Esophagus mucosa (tissue), 1 donor: ENCODE measurements around the gene NASP. TPM values are rescaled to one million over a fixed set of nuclear protein-coding genes. Genes with fewer than 3 reads are reported as not detected.
A peak's percentile ranks its signal among the peaks of the same experiment; 100 is the strongest.

Experiments
- ATAC-seq: fragments of 200-7000 bp; cut with Tn5 transposase; one replicate; pipeline ENCODE4 v1.9.1; 2020
- total RNA-seq: library from RNA; stranded (reverse); gene quantifications from one replicate; pipeline ENCODE4 v1.2.4, GENCODE V29; 2023
- donor health status: DM: yes; HTN: yes; CAD: no.

Gene NASP, protein sequence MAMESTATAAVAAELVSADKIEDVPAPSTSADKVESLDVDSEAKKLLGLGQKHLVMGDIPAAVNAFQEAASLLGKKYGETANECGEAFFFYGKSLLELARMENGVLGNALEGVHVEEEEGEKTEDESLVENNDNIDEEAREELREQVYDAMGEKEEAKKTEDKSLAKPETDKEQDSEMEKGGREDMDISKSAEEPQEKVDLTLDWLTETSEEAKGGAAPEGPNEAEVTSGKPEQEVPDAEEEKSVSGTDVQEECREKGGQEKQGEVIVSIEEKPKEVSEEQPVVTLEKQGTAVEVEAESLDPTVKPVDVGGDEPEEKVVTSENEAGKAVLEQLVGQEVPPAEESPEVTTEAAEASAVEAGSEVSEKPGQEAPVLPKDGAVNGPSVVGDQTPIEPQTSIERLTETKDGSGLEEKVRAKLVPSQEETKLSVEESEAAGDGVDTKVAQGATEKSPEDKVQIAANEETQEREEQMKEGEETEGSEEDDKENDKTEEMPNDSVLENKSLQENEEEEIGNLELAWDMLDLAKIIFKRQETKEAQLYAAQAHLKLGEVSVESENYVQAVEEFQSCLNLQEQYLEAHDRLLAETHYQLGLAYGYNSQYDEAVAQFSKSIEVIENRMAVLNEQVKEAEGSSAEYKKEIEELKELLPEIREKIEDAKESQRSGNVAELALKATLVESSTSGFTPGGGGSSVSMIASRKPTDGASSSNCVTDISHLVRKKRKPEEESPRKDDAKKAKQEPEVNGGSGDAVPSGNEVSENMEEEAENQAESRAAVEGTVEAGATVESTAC
- total RNA-seq: 49.9 TPM

DNA sequence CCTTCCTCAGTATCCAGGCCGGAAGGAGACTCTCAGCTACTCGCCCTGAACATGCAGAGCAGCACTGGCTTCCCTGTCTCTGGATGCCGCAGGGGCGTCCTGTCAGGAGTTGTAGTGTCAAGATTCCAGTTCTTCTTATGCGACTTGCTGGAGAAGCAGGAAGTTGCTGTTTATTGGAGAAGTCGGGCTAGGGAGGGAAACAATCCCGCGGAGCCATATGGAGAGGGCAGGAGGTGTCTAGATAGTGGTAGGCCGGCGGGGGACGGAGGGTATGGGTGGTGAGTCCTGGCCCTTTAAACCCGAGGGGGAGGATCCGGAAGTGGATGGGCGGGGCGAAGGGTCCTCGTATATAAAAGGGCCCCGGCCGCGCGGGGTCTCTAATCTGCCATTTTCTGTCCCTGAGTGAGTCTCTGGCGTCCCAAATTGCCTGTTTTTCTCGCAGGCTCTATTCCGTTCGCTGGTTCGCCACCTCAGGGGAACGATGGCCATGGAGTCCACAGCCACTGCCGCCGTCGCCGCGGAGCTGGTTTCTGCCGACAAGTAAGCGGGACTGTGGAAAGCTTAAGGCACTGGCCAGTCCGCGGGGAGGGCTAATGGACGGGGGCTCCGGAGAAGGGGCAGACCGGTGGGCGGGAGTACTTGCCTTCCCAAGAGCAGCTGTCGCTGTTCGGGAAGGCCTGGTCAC is at the start of gene NASP:
NASP (plus strand) TSS at position 376 of the 685 bp plus-strand sequence; CDS start at position 482, 106 bp downstream.
- peak; percentile 78 for ATAC-seq

DNA sequence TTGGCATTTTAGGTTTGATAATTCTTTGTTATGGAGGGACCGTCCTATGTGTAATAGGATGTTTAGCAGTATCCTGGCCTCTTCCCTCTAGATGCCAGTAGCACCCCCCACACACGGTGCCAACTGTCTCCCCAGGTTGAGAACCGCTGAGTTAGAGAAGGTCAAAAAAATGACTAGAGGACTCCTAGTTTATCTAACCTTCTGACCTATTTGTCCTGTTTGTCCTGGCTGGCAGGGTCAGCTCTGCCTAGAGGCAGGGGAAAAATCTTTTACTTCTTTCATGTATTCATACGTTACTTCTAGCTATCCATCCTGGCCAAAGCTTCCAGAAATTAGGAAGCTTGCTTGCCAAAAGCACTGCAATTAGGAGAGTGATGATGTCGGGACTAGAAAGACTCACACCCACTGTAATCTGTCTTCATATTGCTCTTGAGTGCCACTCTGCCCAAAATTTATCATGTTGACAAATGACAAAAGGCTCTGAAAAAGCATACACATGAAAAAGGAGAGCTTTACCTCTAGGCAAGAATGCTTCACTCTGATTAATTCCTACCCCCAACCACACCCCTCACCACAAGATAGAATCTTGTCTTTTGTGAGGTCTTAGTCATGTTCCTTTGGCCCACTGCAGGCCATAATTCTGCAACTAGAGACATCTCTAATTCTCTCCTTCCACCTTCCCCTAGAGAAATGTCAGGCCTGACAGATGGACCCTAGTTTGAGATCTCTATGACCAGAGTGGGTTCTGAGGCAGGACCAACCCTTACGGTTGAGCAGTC is 47.7 kb upstream of the NASP start:
- ATAC-seq: no peak

DNA sequence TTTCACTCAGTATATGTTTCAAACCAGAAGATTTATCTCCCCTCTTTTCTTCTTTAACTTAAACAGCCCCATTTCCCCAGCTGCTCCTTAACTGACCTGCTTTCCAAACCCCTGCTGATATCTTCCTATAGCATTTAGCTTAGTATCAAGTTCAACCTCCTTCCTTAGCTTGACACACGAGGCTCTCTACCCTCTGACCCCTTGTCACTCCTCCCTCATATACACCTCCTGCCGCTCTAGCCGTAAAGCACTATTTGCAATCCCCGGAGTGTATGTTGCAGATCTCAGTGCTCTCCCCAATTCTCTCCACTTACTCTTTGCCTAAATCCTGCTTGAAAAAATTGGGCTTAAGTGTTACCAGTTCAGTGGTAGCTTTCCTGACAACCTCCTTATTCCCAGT is 47.0 kb upstream of the NASP start:
- ATAC-seq: no peak

DNA sequence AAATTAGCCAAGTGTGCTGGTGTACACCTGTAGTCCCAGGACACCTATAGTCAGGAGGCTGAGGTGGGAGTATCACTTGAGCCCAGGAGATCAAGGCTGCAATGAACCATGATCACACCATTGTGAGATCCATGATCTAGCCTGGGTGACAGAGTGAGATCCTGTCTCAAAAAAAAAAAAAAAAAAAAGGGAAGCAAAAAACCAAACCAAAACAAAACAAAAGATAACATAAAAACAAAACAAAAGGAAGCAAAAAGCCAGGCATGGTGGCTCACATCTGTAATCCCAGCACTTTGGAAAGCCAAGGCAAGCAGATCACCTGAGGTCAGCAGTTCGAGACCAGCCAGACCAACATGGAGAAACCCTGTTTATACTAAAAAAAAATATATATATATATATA is 42.6 kb upstream of the NASP start:
- no peak for ATAC-seq

DNA sequence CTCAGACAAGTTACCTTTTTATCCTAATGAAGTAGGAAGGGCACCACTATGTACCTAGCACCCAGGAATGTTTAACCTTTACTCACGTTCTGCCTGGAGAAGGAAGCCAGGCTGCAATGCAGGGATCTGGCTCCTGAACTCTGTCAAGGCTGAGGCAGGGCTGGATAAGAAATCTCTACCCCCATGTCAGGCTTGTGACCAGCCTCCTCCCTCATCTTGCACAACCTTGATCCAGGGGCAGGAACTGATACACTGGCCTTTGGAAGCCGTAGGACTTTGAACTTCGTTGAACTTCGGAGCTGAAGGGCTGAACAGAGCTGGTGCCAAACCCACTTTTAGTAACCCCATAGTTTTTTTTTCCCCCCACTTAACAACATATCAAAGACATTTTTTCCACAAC is 41.2 kb upstream of the NASP start:
- peak; percentile 12 for ATAC-seq

DNA sequence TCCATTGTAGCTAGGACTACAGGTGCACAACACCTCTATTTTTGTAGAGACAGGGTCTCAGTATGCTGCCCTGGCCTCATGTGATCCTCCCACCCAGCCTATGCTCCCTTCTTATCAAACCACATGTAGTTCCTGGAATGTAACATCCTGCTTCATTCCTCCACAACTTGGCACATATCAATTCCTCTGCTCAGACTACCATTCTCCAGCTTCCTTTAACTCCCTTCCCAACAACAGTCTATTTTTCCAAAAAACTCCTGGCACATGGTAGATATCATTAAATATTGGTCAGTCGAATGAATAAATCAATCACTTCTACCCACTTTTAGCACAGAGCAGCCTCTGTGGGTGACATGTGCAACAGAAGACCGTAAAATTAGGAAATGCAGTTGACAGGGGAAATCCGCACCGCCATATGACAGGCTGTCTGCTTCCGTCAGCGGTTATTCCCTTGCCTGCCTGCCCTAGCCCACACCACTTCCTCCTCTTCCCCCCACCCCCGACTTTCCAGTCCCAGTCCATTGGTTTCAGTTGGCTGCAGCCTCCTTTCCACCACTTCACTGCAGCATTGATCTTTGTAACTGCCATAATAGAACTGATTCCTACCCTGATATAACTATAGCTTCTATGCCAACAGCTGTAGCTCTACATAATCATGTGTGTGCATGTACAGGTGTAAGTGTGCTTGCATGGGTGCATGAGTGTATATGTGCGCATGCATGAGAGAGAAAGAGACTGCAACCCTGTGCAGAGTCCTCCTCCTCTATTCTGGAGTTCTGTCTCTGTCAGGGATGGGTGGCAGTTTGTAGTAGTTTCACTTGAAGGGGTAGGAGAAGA is 40.0 kb upstream of the NASP start:
- peak; percentile 69 for ATAC-seq

DNA sequence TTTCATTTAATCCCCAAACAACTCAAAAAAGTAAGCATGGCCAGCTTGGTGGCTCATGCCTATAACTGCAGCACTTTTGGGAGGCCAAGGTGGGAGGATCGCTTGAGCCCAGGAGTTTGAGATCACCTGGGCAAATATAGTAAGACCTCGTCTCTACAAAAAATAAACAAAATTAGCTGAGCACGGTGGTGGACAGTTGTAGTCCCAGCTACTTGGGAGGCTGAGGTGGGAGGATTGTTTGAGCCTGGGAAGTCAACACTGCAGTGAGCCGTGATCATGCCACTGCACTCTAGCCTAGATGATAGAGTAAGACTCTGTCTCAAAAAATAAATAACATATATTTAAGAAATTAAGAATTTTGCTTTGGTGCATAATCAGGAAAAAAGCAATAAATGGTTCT is 39.3 kb upstream of the NASP start:
- no peak for ATAC-seq

DNA sequence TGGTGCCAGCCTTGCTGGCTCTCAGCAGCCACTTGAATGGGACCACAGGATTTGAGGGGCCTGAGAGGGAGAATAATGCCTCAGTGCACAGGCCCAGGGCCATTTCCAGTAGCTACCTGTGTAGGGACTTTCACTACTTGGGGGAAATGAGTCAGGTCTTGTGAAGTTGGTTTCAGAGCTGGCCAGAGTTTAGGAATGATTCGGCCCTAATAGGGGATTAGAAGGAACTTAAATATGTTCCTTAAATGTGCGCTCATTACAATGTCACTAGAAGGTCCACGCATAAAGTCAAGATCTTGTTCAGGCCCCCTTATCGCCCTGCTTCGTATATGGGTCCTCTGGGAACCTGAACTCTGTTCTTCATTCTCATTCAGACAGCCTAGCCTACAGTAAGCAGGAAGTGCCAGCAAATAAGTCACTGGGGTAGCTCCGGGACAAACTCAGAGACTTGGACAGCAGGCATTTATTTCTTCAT is 38.8 kb upstream of the NASP start:
- ATAC-seq: no peak

DNA sequence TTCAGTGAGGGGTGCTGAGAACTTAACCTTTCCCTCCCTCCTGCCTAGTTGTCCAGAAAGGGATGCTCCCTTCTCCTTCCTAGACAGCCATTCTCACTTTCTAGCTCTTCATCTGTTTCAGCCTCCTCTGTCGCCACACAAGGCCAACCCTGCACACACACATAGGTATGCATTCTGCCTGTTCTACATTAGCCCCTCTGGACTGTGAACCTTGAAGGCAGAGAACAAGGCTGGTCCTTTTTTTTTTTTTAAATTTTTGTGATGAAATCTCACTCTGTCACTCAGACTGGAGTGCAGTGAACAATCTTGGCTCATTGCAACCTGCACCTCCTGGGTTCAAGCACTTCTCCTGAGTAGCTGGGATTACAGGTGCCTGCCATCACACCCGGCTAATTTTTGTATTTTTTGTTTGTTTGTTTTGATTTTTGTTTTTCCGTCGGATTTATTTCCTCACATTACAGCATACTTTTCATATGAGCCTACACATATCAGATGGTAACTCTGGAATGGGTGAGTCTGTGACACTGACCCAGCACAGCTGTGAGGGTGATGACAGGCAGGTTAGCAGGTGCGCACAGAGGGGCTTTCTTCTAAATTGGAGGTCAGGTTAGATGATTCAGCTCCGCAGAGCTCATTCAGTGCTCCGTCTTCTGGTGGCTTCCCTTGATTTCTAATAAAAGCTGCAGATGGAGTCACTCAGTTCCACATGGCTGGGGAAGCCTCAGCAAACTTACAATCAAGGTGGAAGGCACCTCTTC is 38.1 kb upstream of the NASP start:
- ATAC-seq: no peak

DNA sequence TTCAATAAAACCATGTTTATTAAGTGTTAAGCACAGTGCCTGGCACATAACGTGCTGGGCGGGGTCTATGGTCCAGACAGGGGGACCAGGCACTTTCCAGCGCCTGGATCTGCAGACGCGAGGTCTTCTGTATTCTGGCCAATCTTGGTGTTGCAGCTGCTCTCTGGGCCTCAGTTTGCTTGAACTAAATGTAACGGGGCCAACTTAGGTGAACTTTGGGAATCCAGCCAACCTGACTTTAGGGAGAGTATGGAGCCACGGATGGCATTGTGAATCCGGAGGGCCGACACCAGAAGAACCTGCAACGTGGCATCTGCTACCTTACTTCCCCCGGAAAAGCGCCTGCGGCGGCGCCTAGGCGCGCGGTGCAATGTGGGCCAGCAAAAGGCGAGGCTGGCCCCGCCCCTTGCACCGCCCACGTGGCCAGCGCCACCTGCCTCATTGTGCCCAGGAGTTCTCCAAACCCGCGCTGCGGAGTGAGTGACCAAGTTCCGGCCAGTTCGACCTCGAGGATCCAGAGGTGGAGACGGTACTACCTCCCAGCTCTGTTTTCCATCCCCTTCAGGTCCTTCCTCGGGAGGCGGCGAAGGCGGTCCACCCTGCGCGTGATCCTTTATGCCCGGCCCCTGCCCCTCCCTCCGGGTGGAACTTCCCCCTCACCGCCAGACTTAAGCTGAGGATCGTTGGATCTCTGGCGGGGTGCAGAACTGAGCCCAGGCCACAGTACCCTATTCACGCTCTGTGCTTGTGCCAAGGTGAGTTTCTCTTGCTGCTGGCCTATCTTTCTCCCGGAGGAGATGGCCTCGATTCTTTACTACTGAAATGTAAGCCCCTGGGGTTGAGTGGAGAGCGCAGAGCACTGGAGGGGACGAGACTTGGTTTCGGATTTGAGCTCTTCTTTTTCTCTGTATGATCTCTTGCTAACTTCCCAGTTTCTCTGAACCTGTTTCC is 33.2 kb upstream of the NASP start, which contains the start of gene AKR1A1:
AKR1A1 (plus strand) TSS at position 426 of the 951 bp plus-strand sequence. CDS start 10,969 bp downstream, outside the sequence.
- ATAC-seq: peak; percentile 95

DNA sequence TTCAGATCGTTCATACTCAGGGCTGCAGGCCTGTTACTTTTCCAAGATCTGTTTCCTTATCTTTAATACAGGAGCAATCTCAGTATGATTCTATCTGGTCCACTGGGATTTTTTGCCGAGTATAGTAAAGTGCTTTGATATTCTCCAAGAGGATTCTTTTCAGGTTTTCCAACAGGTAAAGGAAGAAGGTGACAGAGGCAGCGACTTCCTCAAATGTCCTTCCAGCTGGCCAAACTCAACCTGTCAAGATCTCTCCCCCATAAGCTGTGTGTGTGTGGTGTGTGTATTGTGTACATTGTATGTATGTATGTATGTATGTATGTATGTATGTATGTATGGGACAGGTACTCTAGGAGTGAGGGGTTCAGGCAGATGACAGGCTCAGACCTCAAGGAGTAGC is 32.2 kb upstream of the NASP start:
- ATAC-seq: no peak

DNA sequence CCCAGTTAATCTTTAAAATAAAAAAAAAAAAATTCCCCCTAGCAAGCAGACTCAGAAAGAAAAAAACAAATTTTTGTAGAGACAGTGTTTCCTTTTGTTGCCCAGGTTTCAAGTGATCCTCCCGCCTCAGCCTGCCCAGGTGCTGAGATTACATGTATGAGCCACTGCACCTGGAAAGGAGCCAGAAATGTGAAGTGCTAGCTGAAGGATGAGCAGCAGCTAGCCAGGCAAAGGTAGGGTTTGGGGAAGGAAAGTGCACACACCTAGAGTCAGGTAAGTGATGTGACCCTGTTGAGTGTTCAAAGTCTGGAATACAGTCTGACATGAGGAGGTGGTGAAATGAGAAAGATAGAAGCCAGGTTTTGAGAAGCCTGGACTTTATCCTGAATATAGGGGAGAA is 31.5 kb upstream of the NASP start:
- peak; percentile 55 for ATAC-seq

DNA sequence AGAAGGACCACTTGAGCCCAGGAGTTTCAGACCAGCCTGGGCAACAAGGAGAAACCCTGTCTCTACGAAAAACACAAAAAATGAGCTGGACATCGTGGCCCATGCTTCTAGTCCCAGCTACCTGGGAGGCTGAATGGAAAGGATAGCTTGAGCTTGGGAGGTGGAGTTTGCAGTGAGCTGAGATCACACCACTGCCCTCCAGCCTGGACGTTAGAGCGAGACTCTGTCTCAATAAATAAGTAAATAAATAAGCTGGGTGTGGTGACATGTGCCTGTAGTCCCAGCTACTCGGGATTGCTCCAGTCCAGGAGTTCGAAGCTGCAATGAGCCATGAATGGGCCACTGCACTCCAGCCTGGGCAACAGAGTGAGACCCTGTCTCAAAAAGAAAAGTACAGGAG is 29.6 kb upstream of the NASP start:
- ATAC-seq: no peak

DNA sequence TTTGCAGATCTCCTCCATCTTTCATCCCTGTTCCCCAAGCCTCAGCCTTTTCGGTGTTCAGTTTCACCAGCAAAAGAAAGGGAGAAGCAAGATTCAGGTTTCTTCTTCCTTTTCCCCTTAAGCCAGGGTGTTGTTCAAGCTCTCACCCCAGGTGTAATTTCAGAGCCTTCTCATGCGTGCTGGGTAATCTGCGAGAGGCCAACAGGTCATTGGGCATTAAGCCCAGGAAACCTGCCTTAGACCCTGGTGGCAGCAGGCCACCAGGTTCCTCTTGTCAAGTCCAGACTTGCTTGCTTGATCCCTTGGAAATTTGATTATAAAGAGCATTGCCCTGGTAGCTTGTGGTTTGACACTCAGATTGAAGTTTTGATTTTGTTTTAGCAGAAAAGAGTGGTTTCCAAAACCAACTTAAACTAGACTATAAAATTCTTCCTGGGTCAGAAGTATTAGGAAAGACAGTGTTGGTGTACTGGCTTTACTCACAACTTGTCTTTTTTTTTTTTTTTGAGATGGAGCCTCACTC is 26.4 kb upstream of the NASP start:
- peak; percentile 94 for ATAC-seq

DNA sequence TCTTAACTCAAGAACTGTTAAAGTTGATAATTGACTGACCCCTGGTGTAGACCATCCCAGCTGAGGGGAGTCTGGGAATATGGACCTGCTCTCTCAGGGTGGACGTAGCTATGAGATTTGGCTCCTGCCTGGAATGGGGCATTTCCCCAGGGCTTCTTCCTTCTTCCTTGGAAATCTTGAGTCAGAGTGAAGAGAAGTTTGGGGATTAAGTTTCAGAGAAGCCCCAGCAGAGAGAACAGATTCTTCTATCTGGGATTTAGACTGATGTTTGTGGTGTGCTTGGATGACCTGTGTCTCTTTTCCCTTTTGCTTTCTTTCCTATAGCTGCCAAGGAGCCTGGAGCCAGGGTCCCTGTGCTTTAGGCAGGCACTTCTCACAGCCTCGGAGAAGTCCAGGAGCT is 20.0 kb upstream of the NASP start:
- ATAC-seq: no peak

DNA sequence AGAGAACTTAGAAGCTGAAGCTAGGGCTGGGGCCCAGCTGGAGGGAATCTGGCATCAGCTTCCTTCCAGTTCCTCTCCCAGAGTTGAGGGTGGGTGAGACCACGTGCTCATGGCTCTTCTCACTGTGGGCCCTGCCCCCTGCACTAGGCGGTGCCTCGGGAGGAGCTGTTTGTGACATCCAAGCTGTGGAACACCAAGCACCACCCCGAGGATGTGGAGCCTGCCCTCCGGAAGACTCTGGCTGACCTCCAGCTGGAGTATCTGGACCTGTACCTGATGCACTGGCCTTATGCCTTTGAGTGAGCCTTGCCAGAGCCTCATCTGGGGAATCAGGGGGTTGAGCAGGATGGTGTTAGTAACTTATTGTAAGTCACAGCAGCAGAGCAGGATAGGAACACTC is 17.1 kb upstream of the NASP start:
- ATAC-seq: peak; percentile 25

DNA sequence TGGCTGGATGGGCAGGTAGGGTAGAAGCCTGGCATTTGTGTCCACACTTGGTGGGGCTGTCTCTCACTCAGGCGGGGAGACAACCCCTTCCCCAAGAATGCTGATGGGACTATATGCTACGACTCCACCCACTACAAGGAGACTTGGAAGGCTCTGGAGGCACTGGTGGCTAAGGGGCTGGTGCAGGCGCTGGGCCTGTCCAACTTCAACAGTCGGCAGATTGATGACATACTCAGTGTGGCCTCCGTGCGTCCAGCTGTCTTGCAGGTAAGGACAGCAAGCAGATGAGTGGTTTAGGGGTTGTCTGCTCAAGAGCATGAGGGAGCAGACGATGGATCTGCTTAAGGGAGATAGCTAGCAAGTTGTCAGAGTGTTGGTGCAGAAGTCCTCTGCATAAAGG is 15.9 kb upstream of the NASP start:
- ATAC-seq: no peak

DNA sequence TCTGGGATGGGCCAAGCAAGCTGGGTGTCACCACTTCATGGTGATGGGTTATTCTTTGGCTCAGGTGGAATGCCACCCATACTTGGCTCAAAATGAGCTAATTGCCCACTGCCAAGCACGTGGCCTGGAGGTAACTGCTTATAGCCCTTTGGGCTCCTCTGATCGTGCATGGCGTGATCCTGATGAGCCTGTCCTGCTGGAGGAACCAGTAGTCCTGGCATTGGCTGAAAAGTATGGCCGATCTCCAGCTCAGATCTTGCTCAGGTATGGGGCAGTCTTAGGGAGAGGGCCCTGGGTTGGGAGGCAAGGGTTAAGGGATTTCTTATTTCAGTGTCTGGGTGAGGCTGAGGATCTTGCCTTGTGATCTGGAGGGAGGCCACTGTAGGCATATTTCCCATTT is 15.4 kb upstream of the NASP start:
- ATAC-seq: peak; percentile 84

DNA sequence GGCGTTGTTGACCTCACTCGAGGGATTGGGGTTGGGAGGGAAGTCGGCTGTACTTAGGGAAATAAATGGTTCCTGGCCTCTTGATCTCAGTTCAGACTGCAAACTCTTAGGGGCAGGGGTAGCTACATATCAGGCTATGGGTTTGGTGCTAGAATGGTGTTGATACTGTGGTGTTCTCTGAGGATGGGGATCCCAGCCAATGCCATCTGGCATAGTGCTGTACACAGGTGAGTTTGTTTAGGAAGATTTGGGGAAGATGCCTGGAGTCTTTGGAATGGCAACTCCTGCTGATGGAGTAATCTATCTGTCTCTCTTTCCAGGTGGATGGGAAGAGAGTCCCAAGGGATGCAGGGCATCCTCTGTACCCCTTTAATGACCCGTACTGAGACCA is 14.3 kb upstream of the NASP start:
- no peak for ATAC-seq
